ENCODE data around the gene AFF2. TPM values are rescaled to one million over a fixed set of nuclear protein-coding genes. Genes with fewer than 3 reads are reported as not detected.

AFF2 gene
- total and polyA plus RNA-seq, 4 experiments from 2014 or later, result 0.03 to 1.0 (median 0.90) TPM; not detected in 1

DNA sequence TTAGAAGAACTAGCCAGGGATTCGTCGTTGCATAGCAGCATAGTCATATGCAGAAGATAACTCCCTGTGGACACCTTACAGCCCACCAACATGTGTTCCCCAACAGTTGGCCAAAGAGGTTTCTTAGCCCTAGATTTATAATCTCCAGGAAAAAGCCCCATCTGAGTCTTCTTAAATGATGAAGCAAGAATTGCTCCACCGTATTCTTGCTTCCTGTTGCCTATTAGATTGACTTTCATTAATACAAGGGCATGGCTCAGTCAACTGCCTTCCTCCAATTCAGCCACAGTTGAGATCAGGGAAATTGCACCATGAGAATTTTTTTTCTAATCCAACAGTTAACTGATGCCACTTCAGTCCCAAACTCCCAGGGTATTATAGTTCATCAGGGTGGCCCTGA, 5.2 kb upstream of the AFF2 start:
- no peak for DNase-seq
- H3K4me1 Mint-ChIP-seq, result peaks cover 4 to 19% (median 6%) of the 10 kb centered on the region in 4 donors
- H3K27me3 Mint-ChIP-seq, result no peaks in the 10 kb centered on the region
- no peak overlapping the region for H3K4me3 Mint-ChIP-seq
- H3K27ac Mint-ChIP-seq, result no peak overlapping the region
- no peaks in the 10 kb centered on the region for H3K9me3 ChIP-seq (ENCODE audit: control insufficient read depth in 1 of 2, low read length in 2 of 2)
- no peaks in the 10 kb centered on the region for H3K36me3 ChIP-seq (ENCODE audit: insufficient read depth, low read length)
- POLR2A ChIA-PET (ENCODE audit: partially characterized antibody), result no interaction called here
- no peaks in the 10 kb centered on the region for H3K4me1 ChIP-seq (ENCODE audit: insufficient read depth, low read length)
- H3K36me3 Mint-ChIP-seq, result no peaks in the 10 kb centered on the region
- H3K4me3 ChIP-seq (ENCODE audit: low read length in 2 of 2), result no peak overlapping the region
- CTCF ChIA-PET (ENCODE audit: partially characterized antibody), result no interaction called here
- H3K27me3 ChIP-seq (ENCODE audit: insufficient read depth, low read length), result no peaks in the 10 kb centered on the region
- no peak overlapping the region for H3K27ac ChIP-seq (ENCODE audit: low read depth, low read length)
- no peaks in the 10 kb centered on the region for H3K9me3 Mint-ChIP-seq
- intact Hi-C loops (cut with micrococcal nuclease), result no loop called here

DNA sequence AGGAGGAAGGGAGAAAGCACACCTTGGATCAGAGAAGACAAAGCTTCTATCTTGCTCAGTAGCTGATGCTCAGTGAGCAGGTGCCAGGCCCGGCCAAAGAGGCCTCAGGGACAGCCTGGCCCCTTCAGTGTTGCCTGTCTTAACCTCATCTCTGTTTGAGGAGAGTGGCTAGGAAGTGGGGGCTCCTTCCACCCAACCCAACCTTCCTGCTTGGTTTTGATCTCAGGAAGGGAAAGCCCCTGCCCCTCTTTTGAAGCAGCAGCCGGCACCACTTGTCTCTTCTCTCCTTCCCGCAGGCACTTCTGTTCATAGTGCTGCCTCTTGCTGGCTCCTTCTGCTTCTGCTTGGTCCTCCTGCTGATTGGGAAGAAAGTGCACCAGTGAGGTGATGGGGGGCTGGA, 2.4 kb upstream of the AFF2 start:
- intact Hi-C loops (cut with micrococcal nuclease), result no loop called here
- H3K36me3 ChIP-seq (ENCODE audit: insufficient read depth, low read length), result no peaks in the 10 kb centered on the region
- CTCF ChIA-PET (ENCODE audit: partially characterized antibody), result no interaction called here
- Mint-ChIP-seq H3K9me3 (no peaks in the 10 kb centered on the region), H3K36me3 (no peaks in the 10 kb centered on the region), H3K4me3 (no peak overlapping the region), H3K4me1 (peaks cover 6 to 23% (median 7%) of the 10 kb centered on the region in 4 donors), H3K27ac (peak overlapping the region in 1 of 7 donors; percentile 46), H3K27me3 (peaks cover 0 to 3% of the 10 kb centered on the region in 2 donors)
- H3K9me3 ChIP-seq (ENCODE audit: control insufficient read depth in 1 of 2, low read length in 2 of 2), result no peaks in the 10 kb centered on the region
- POLR2A ChIA-PET (ENCODE audit: partially characterized antibody), result no interaction called here
- no peaks in the 10 kb centered on the region for H3K27me3 ChIP-seq (ENCODE audit: insufficient read depth, low read length)
- no peak overlapping the region for H3K27ac ChIP-seq (ENCODE audit: low read depth, low read length)
- no peak for DNase-seq
- H3K4me1 ChIP-seq (ENCODE audit: insufficient read depth, low read length), result peaks cover 5% of the 10 kb centered on the region
- H3K4me3 ChIP-seq (ENCODE audit: low read length in 2 of 2), result no peak overlapping the region

DNA sequence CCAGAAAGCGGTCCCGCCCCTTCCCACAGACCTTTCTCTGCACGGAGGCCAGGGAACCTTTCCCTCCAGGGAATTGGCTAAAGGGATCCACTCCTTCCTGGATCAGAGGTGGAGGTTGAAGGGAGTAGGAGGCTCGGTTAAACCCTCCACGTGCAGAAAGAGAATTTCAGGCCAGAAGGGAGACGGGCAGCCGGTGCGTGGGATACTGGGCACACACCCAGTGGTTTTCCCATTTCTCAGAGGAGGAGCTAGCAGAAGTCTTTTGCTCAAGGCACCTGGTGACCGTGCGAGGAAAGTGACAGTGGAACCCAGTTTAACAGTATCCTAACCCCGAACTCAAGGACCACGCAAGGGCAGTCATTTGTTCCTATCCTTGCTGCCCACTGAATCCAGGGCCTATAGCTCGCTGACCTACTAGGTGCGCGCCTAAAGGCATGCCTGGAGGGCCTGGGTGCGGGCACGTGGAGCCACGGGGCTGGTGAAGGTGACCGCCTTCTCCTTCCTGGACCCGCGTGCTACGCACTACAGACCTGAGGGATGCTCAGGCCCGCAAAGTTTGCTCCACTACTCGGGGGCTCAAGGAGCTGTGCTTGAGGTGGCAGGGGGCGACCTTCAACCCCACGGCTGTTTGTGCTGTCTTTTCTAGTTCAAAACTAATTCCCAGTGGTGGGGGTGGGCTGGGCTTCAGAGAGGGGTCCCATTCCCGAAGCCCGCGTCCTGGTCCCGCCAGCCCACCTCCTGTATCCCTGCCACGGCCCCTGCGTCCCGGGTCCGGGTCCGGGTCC, 587 bp upstream of the AFF2 start:
- intact Hi-C loops (cut with micrococcal nuclease), result no loop called here
- H3K27me3 ChIP-seq (ENCODE audit: insufficient read depth, low read length), result no peaks in the 10 kb centered on the region
- Mint-ChIP-seq H3K27ac (no peak overlapping the region), H3K27me3 (peaks cover 0 to 3% of the 10 kb centered on the region in 2 donors), H3K36me3 (no peaks in the 10 kb centered on the region), H3K4me1 (peaks cover 6 to 23% (median 7%) of the 10 kb centered on the region in 4 donors), H3K9me3 (no peaks in the 10 kb centered on the region), H3K4me3 (peak overlapping the region; percentile 22 to 74 (median 56))
- H3K4me1 ChIP-seq (ENCODE audit: insufficient read depth, low read length), result peaks cover 5% of the 10 kb centered on the region
- no peaks in the 10 kb centered on the region for H3K9me3 ChIP-seq (ENCODE audit: control insufficient read depth in 1 of 2, low read length in 2 of 2)
- no peak overlapping the region for H3K4me3 ChIP-seq (ENCODE audit: low read length in 2 of 2)
- CTCF ChIA-PET (ENCODE audit: partially characterized antibody), result no interaction called here
- DNase-seq, result no peak
- no peaks in the 10 kb centered on the region for H3K36me3 ChIP-seq (ENCODE audit: insufficient read depth, low read length)
- H3K27ac ChIP-seq (ENCODE audit: low read depth, low read length), result no peak overlapping the region
- POLR2A ChIA-PET (ENCODE audit: partially characterized antibody), result no interaction called here

GRCh38 chrX:148501386-148502066, 1.1 kb downstream of the AFF2 start:
- H3K4me1 ChIP-seq (ENCODE audit: insufficient read depth, low read length), result peaks cover 5% of the 10 kb centered on the region
- no peaks in the 10 kb centered on the region for H3K9me3 Mint-ChIP-seq
- peak overlapping the region; percentile 76 to 89 (median 82) for H3K4me3 Mint-ChIP-seq
- no peaks in the 10 kb centered on the region for H3K27me3 ChIP-seq (ENCODE audit: insufficient read depth, low read length)
- CTCF ChIA-PET (ENCODE audit: partially characterized antibody), result no interaction called here
- peaks cover 6 to 23% (median 7%) of the 10 kb centered on the region in 4 donors for H3K4me1 Mint-ChIP-seq
- peak overlapping the region in 1 of 2 donors; percentile 43 for H3K4me3 ChIP-seq (ENCODE audit: low read length in 2 of 2)
- H3K9me3 ChIP-seq (ENCODE audit: control insufficient read depth in 1 of 2, low read length in 2 of 2), result no peaks in the 10 kb centered on the region
- H3K27ac Mint-ChIP-seq, result no peak overlapping the region
- H3K27me3 Mint-ChIP-seq, result peaks cover 0 to 3% of the 10 kb centered on the region in 2 donors
- no peaks in the 10 kb centered on the region for H3K36me3 Mint-ChIP-seq
- peak in 1 of 5 donors; percentile 9 for DNase-seq
- H3K36me3 ChIP-seq (ENCODE audit: insufficient read depth, low read length), result no peaks in the 10 kb centered on the region
- no peak overlapping the region for H3K27ac ChIP-seq (ENCODE audit: low read depth, low read length)
- intact Hi-C loops (cut with micrococcal nuclease), result no loop called here
- POLR2A ChIA-PET (ENCODE audit: partially characterized antibody), result no interaction called here

- H3K27me3 Mint-ChIP-seq, result peaks cover 0 to 3% of the 10 kb centered on the region in 2 donors
- no peaks in the 10 kb centered on the region for H3K27me3 ChIP-seq (ENCODE audit: insufficient read depth, low read length)
- H3K36me3 ChIP-seq (ENCODE audit: insufficient read depth, low read length), result no peaks in the 10 kb centered on the region
- H3K4me3 ChIP-seq (ENCODE audit: low read length in 2 of 2), result no peak overlapping the region
- intact Hi-C loops (cut with micrococcal nuclease), result no loop called here
- no peaks in the 10 kb centered on the region for H3K36me3 Mint-ChIP-seq
- peaks cover 5% of the 10 kb centered on the region for H3K4me1 ChIP-seq (ENCODE audit: insufficient read depth, low read length)
- POLR2A ChIA-PET (ENCODE audit: partially characterized antibody), result no interaction called here
- no peak overlapping the region for H3K27ac Mint-ChIP-seq
- DNase-seq, result no peak
- no peaks in the 10 kb centered on the region for H3K9me3 Mint-ChIP-seq
- no peak overlapping the region for H3K27ac ChIP-seq (ENCODE audit: low read depth, low read length)
- H3K9me3 ChIP-seq (ENCODE audit: control insufficient read depth in 1 of 2, low read length in 2 of 2), result no peaks in the 10 kb centered on the region
- peaks cover 0 to 8% (median 3%) of the 10 kb centered on the region in 4 donors for H3K4me1 Mint-ChIP-seq
- CTCF ChIA-PET (ENCODE audit: partially characterized antibody), result no interaction called here
- H3K4me3 Mint-ChIP-seq, result no peak overlapping the region
Observed at GRCh38 chrX:148504506-148504905, 4.1 kb downstream of the AFF2 start.

DNA sequence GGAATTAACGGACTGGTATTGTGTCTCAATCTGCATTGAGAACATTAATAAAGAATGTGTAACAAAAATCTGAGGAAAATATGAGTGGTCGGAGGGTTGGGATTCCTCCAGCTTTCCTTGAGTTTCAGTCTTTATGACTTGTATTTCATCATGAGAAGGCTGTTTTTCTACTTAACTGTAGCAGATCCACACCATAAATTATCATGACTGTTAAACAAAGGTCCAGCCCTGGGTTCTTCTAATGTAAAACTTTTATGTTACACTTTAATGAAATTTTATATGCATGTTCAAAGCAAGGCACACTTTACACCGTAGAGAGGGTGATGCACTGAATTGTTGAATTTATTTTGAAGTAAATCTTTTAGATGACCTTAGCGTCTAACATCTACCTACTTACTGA, 7.0 kb downstream of the AFF2 start:
- ChIA-PET CTCF (ENCODE audit: partially characterized antibody) (no interaction called here), POLR2A (ENCODE audit: partially characterized antibody) (no interaction called here)
- H3K27me3 ChIP-seq (ENCODE audit: insufficient read depth, low read length), result no peaks in the 10 kb centered on the region
- no peaks in the 10 kb centered on the region for H3K4me1 ChIP-seq (ENCODE audit: insufficient read depth, low read length)
- no peaks in the 10 kb centered on the region for H3K9me3 Mint-ChIP-seq
- H3K36me3 ChIP-seq (ENCODE audit: insufficient read depth, low read length), result no peaks in the 10 kb centered on the region
- no peak overlapping the region for H3K27ac ChIP-seq (ENCODE audit: low read depth, low read length)
- intact Hi-C loops (cut with micrococcal nuclease), result no loop called here
- no peak for DNase-seq
- no peaks in the 10 kb centered on the region for H3K4me1 Mint-ChIP-seq
- no peak overlapping the region for H3K4me3 ChIP-seq (ENCODE audit: low read length in 2 of 2)
- H3K27ac Mint-ChIP-seq, result no peak overlapping the region
- no peaks in the 10 kb centered on the region for H3K36me3 Mint-ChIP-seq
- peaks cover 0 to 1% of the 10 kb centered on the region in 2 donors for H3K27me3 Mint-ChIP-seq
- no peaks in the 10 kb centered on the region for H3K9me3 ChIP-seq (ENCODE audit: control insufficient read depth in 1 of 2, low read length in 2 of 2)
- H3K4me3 Mint-ChIP-seq, result no peak overlapping the region

DNA sequence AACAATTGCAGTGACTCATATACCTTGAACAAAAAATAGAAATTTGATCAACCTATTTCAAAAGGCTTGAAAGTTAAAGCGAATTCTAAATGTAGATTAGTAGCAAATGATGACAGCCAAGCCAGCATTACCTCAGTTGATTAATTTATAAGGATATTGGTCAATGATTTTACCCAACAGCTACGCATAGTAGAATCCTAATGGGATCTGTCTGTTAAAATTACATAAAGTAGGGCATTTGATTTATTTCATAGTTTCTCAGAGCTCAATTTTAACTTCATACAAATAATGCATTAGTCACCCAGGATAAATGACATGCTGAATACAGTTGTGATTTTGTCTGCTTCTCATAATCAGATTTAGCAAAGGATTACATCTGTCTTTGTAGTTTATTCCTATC, 12.0 kb downstream of the AFF2 start:
- POLR2A ChIA-PET (ENCODE audit: partially characterized antibody), result no interaction called here
- Histone ChIP-seq H3K4me1 (ENCODE audit: insufficient read depth, low read length) (no peaks in the 10 kb centered on the region), H3K27me3 (ENCODE audit: insufficient read depth, low read length) (no peaks in the 10 kb centered on the region), H3K4me3 (ENCODE audit: low read length in 2 of 2) (no peak overlapping the region), H3K36me3 (ENCODE audit: insufficient read depth, low read length) (no peaks in the 10 kb centered on the region), H3K9me3 (ENCODE audit: control insufficient read depth in 1 of 2, low read length in 2 of 2) (no peaks in the 10 kb centered on the region), H3K27ac (ENCODE audit: low read depth, low read length) (no peak overlapping the region)
- no peak overlapping the region for H3K27ac Mint-ChIP-seq
- no peaks in the 10 kb centered on the region for H3K4me1 Mint-ChIP-seq
- intact Hi-C loops (cut with micrococcal nuclease), result no loop called here
- no peaks in the 10 kb centered on the region for H3K36me3 Mint-ChIP-seq
- H3K4me3 Mint-ChIP-seq, result no peak overlapping the region
- CTCF ChIA-PET (ENCODE audit: partially characterized antibody), result no interaction called here
- DNase-seq, result no peak
- H3K27me3 Mint-ChIP-seq, result no peaks in the 10 kb centered on the region
- peaks cover 0 to 2% (median 0%) of the 10 kb centered on the region in 8 donors for H3K9me3 Mint-ChIP-seq

All from CD4-positive, alpha-beta memory T cell (primary cell).